Type B pancreatic cell (in vitro differentiated cells): Measurements from ENCODE around the gene AP1S1. TPM values are rescaled to one million over a fixed set of nuclear protein-coding genes. Genes with fewer than 3 reads are reported as not detected.

ENCODE experiments used
- DNase-seq: peaks from one replicate; pipeline ENCODE4 v3.0.0; 2021; ENCODE audit warnings: mixed read lengths; ENCODE audit not compliant: unreplicated experiment; ENCODE audit errors: extremely low spot score
- H3K27ac Mint-ChIP-seq: 2 replicates; pipeline ENCODE4 v1.8.0; 2021; ENCODE audit warnings: mild to moderate bottlenecking, mixed read lengths
- H3K27me3 Mint-ChIP-seq: 2 replicates; pipeline ENCODE4 v1.8.0; 2021; ENCODE audit warnings: mixed read lengths
- H3K36me3 Mint-ChIP-seq: 2 replicates; pipeline ENCODE4 v1.8.0; 2021; ENCODE audit warnings: mixed read lengths
- H3K4me1 Mint-ChIP-seq: one replicate; pipeline ENCODE4 v1.8.0; 2021; ENCODE audit warnings: mixed read lengths; ENCODE audit not compliant: unreplicated experiment
- H3K4me3 Mint-ChIP-seq: 2 replicates; pipeline ENCODE4 v1.8.0; 2021; ENCODE audit warnings: mild to moderate bottlenecking, mixed read lengths
- H3K9me3 Mint-ChIP-seq: 2 replicates; pipeline ENCODE4 v1.8.0; 2021; ENCODE audit warnings: mixed read lengths
- CTCF ChIP-seq: fragments of 200-600 bp; sonication (generic); conservative IDR thresholded peaks from 2 replicates; pipeline ENCODE4 v1.5.0; 2021; ENCODE audit warnings: antibody characterized with exemption, mild to moderate bottlenecking
- total RNA-seq: library from RNA; stranded (reverse); gene quantifications from 2 replicates; pipeline ENCODE4 v1.2.1, GENCODE V29; 2021; ENCODE audit warnings: low replicate concordance

AP1S1 gene
- total RNA-seq, 1 donor from 2014 or later, result 59.8 TPM

- no peaks in the 10 kb centered on the region for H3K9me3 Mint-ChIP-seq
- peaks cover 15% of the 10 kb centered on the region for H3K4me1 Mint-ChIP-seq
- peaks cover 95% of the 10 kb centered on the region for H3K27me3 Mint-ChIP-seq
- H3K36me3 Mint-ChIP-seq, result no peaks in the 10 kb centered on the region
- no peak overlapping the region for H3K27ac Mint-ChIP-seq
- no peak overlapping the region for H3K4me3 Mint-ChIP-seq
- no peak for TF ChIP-seq CTCF
- no peak for DNase-seq
Observed at GRCh38 chr7:101174322-101174854, 20.1 kb downstream of the AP1S1 start.

GRCh38 chr7:101175664-101176063 is 21.4 kb downstream of the AP1S1 start:
- Mint-ChIP-seq H3K27me3 (peaks cover 90% of the 10 kb centered on the region), H3K9me3 (no peaks in the 10 kb centered on the region), H3K4me3 (no peak overlapping the region), H3K27ac (no peak overlapping the region), H3K36me3 (no peaks in the 10 kb centered on the region), H3K4me1 (peaks cover 10% of the 10 kb centered on the region)
- no peak for TF ChIP-seq CTCF
- DNase-seq, result no peak

DNA sequence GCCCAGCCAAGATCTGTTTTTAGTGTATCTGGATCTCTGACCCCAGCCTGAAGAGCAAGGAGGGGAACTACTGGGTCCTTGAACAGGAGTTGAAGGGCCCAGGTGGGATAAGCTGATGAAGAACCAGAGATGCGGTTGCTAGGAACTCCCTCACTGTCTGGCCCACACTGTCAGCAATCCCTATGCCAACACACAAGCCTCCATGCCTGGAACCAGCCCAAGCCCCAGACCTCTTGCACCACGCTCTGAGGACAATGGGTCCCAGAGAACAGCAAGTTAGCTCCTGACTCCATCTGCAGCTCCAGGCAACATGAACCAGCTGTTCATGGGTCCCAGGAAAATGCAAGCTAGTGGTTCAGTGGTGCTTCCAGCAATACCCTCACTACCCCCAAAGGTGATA is 23.4 kb downstream of the AP1S1 start:
- no peak for TF ChIP-seq CTCF
- Mint-ChIP-seq H3K4me1 (peaks cover 11% of the 10 kb centered on the region), H3K27me3 (peaks cover 89% of the 10 kb centered on the region), H3K36me3 (no peaks in the 10 kb centered on the region), H3K27ac (no peak overlapping the region), H3K9me3 (peaks cover 6% of the 10 kb centered on the region), H3K4me3 (no peak overlapping the region)
- DNase-seq, result no peak

GRCh38 chr7:101179117-101179516 is 24.8 kb downstream of the AP1S1 start:
- H3K27ac Mint-ChIP-seq, result peak overlapping the region; percentile 70
- H3K4me3 Mint-ChIP-seq, result peak overlapping the region; percentile 71
- peaks cover 76% of the 10 kb centered on the region for H3K27me3 Mint-ChIP-seq
- peaks cover 13% of the 10 kb centered on the region for H3K4me1 Mint-ChIP-seq
- H3K9me3 Mint-ChIP-seq, result peaks cover 8% of the 10 kb centered on the region
- H3K36me3 Mint-ChIP-seq, result no peaks in the 10 kb centered on the region
- no peak for TF ChIP-seq CTCF
- DNase-seq, result no peak

DNA sequence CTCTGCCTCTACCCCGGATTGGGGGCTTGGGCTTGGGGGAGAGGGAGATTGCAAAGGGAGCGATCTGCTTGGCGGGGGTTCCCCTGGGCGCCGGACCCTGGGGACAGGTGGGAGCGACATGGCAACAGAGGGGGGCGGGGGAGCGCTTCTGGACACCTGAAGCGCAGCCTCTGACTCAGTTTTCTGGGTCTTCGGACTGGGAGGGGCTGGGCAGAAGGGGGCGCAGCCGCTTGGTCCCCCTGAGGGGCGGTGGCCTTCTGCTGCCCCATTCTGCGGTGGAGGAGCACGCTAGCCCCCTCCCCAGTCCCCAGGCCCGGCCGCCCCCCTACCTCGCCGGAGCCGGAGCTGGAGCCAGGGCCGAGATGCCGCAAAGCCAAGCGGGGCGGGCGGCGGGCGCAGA is 25.4 kb downstream of the AP1S1 start:
- Mint-ChIP-seq H3K36me3 (no peaks in the 10 kb centered on the region), H3K4me3 (no peak overlapping the region), H3K27ac (no peak overlapping the region), H3K27me3 (peaks cover 74% of the 10 kb centered on the region), H3K4me1 (peaks cover 13% of the 10 kb centered on the region), H3K9me3 (peaks cover 8% of the 10 kb centered on the region)
- no peak for TF ChIP-seq CTCF
- no peak for DNase-seq
